ENCODE measurements around the gene HOXD8. TPM values are rescaled to one million over a fixed set of nuclear protein-coding genes. Genes with fewer than 3 reads are reported as not detected.

Gene HOXD8
- total and polyA plus RNA-seq, 9 of the 15 experiments (the other 6 are each of a cell fraction or from before 2014, with no cell fraction given): 0.04 to 0.15 TPM; not detected in 7

DNA sequence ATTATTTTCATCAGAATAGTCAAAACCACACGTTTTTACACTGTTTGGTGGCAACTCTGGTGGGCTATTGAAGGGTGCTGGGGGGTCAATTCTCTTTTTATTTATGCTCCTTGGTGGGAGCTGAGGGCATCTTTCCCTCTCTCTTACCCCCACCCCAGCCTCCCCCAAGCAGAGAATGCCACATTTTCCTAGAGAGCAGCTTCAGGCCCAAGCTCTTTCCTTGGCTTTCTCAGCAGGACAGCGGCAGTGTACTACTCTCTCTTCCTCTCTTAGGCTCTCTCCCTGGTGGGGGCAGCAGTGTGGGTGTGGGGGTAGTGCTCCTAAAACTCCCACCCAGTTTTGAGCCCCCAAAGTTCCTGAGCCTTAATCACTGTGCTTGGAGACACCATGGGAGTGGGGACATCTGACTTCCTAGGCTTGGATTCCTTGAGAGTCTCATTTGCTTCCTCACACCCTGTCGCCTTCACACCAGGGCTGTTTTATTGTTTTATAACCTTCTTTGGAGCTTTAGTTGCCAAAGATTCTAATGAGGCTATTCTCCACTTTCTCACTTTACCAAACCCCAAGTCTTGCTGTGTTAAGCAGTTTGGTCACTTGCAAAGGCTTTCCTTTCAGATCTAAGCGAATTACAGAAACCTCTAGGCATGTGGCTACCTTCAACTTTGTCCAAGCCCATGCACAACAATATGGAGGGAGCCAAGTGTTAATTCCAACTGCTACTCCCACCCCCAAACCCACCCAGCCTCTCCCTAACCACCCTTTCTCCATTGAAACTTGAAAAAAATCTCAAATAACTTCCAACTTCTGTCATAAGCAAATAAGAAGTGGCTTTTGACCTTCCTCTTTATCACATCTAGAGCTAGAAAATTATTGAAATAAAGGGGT is 15.8 kb downstream of the HOXD8 start:
- no peak for TF ChIP-seq NFYB (IDR thresholded peaks at IDR 0.05; ENCODE audit: extremely low read depth, insufficient read length)
- TF ChIP-seq, protein P1, sequence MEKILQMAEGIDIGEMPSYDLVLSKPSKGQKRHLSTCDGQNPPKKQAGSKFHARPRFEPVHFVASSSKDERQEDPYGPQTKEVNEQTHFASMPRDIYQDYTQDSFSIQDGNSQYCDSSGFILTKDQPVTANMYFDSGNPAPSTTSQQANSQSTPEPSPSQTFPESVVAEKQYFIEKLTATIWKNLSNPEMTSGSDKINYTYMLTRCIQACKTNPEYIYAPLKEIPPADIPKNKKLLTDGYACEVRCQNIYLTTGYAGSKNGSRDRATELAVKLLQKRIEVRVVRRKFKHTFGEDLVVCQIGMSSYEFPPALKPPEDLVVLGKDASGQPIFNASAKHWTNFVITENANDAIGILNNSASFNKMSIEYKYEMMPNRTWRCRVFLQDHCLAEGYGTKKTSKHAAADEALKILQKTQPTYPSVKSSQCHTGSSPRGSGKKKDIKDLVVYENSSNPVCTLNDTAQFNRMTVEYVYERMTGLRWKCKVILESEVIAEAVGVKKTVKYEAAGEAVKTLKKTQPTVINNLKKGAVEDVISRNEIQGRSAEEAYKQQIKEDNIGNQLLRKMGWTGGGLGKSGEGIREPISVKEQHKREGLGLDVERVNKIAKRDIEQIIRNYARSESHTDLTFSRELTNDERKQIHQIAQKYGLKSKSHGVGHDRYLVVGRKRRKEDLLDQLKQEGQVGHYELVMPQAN (IDR thresholded peaks at IDR 0.05; ENCODE audit: borderline replicate concordance): no peak
- no peak overlapping the region for H3K27ac ChIP-seq (ENCODE audit: extremely low read depth, low read depth, low read length)
- H3K27me3 ChIP-seq (ENCODE audit: control insufficient read depth in 2 of 2, insufficient read depth in 2 of 2, low read length in 2 of 2): peaks cover 41 to 49% of the 10 kb centered on the region in 2 experiments
- POLR2A ChIA-PET: interaction anchor here (0.6 kb wide), 2 partner anchors 270 to 309 kb away, joined by 3 read pairs; no protein-coding TSS in a partner anchor
- H3K4me2 ChIP-seq (ENCODE audit: insufficient read depth, low read length): no peak overlapping the region
- CTCF ChIA-PET (ENCODE audit: low intra/inter-chr PET ratio): no interaction called here
- ATAC-seq (no peak), FAIRE-seq (no peak), DNase-seq (ENCODE audit: extremely low read depth in 1 of 4, low spot score in 3 of 4) (no peak)
- no TSS peak for BruUV-seq (replicated peaks)
- H3K4me1 ChIP-seq (replicated peaks in 1 of 2; ENCODE audit: control insufficient read depth in 2 of 2, insufficient read depth in 2 of 2, low read length in 2 of 2): peaks cover 0 to 6% of the 10 kb centered on the region in 2 experiments; a peak in 2 of 5 replicates
- in situ Hi-C loops (cut with MboI) (loop anchor here (25.0 kb wide), 2 partner anchors 667 to 1617 kb away; no protein-coding TSS in a partner anchor), intact Hi-C loops (cut with micrococcal nuclease) (loop anchor here (10.0 kb wide), 2 partner anchors 229 to 1609 kb away; no protein-coding TSS in a partner anchor)
- H3K36me3 ChIP-seq (ENCODE audit: control insufficient read depth, insufficient read depth, low read length): no peaks in the 10 kb centered on the region
- no peaks in the 10 kb centered on the region for H3K79me2 ChIP-seq (ENCODE audit: control insufficient read depth, insufficient read depth, low read length)
- H2AFZ ChIP-seq (ENCODE audit: low read depth, low read length): no peak overlapping the region
- H3K9me1 ChIP-seq (ENCODE audit: control insufficient read depth, insufficient read depth, low read length): no peaks in the 10 kb centered on the region
- no peak overlapping the region for H3K4me3 ChIP-seq
- H4K20me1 ChIP-seq (replicated peaks; ENCODE audit: control insufficient read depth, insufficient read depth, low read length): no peaks in the 10 kb centered on the region; the same call in 1 of the 2 replicates
- H3K9me3 ChIP-seq (replicated peaks; ENCODE audit: control insufficient read depth, insufficient read depth, low read depth, low read length): no peaks in the 10 kb centered on the region; the same call in 1 of the 2 replicates
- 0% methylated on average over 4 of the region's 4 CpGs for whole genome bisulfite sequencing (ENCODE audit: insufficient coverage, low coverage, missing lambda C conversion rate)
- no peak overlapping the region for H3K9ac ChIP-seq (ENCODE audit: insufficient read depth in 1 of 2, low read depth in 2 of 2, low read length in 2 of 2)

Measured in K562 (cell line).